ENCODE measurements around the gene KRT6B.
A peak's percentile ranks its signal among the peaks of the same experiment; 100 is the strongest.
"Not testable (repeated sequence)": the region's sequence is repeated elsewhere in the genome, so short reads cannot be mapped to it uniquely, and the experiment has no call there.

The KRT6B gene

DNA sequence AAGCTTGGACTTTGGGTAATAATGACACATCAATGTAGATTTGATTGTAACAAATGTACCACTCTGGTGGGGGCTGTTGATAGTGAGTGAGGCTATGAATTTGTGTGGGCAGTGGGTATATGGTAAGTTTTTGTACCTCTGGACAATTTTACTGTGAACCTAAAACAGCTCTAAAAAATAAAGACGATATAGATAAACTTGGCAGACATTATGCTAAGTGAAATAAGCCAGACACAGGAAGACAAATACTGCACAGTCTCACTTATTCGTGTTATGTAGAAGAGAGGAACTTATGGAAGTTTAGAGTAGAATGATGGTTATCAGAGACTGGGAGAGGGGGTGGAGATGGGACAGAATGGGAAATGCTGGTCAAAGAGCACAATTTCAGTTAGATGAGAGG is 13.0 kb upstream of the KRT6B start:
- no peak for DNase-seq

- DNase-seq: no peak
These were observed 9.7 kb upstream of the KRT6B start for GRCh38 chr12:52461693-52462092.

- no peak for DNase-seq
These were observed 6.9 kb upstream of the KRT6B start for GRCh38 chr12:52458861-52459260.

DNA sequence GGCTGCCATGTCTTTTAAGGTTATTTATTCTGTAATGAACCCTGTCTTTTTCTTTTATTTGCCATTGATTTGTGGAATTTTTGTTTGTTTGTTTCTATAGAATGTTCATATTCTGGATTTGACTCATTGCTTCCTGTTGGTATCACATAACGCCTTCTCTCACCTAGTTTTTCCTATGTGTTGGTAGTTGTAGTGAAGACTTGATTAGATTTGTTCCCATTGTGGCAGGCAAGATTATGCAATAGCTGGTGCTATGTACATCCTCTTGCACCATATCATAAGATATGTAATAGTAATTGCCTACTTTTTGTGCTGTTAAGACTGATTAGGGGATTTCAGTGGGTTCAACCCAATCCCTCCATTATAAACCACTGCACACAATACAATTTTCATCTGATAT is 3.9 kb upstream of the KRT6B start:
- no peak for DNase-seq

GRCh38 chr12:52454411-52455201 is 2.7 kb upstream of the KRT6B start:
- peak; percentile 32 for DNase-seq

GRCh38 chr12:52448228-52448627 is 3.7 kb downstream of the KRT6B start:
- DNase-seq: no peak

DNA sequence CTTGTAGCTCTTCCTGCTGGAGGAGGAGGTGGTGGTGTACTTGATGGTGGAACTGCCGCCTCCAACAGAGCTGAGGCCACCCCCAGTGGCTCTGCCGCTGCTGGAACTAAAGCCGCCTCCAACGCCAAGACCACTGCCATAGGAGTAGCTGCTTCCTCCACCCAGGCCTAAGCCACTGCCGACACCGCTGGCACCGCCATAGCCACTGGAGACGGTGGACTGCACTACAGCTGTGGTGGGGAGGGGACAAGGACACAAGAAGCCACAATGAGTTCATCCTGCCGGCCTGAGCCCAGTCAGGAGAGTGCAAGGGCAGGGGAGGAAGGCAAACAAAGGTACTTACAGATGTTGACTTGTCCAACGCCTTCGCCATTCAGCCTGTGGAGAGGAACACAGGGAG is 4.8 kb downstream of the KRT6B start:
- not testable (repeated sequence) for DNase-seq

DNA sequence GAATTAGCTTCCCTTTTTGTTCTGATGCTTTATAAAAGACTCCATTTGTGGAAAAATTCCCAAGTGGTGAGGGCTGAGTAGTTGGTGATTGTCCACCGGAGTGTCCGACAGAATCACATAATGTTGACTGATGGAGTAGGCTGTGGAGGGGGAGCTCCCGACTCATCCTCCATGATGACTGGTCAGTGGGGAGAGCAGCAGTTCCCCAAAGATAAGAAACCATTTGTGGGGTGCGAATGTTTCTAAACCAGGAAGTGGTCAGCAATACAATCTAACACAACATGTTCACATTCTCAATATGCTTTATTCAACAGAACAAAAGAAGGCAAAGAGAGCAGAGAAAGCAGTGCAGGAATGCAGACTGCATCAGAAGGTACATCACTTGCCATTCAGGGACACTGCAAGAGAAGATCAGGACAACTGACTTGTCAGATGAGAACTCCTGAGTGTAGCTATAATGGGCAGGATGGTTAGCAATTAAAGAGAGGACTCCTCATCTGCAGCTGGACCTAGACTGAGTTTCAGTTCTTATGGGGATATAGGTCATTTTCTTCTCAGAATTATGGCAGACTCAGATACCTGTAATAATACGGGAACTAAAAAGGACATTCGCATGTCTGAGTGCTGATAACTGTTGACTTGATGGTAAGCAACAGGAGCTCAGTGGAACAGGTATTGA is 5.4 kb downstream of the KRT6B start:
- no peak for DNase-seq

DNA sequence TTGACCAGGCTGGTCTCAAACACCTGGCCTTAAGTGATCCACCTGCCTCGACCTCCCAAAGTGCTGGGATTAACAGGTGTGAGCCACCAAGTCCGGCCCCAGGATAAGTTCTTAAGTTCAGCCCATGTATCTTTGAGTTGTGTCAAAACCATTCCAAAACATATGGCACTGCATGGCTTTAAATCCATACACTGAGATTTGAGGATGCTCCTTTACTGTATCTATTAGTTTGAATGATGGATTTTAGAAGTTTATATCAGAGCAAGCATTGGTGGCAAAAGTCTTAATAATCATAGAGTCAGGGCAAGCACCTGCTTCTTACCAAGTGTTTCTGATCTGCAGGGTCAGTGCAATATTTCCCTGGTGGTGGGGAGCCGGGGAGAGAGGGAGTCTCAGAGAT is 6.1 kb downstream of the KRT6B start:
- no peak for DNase-seq

DNA sequence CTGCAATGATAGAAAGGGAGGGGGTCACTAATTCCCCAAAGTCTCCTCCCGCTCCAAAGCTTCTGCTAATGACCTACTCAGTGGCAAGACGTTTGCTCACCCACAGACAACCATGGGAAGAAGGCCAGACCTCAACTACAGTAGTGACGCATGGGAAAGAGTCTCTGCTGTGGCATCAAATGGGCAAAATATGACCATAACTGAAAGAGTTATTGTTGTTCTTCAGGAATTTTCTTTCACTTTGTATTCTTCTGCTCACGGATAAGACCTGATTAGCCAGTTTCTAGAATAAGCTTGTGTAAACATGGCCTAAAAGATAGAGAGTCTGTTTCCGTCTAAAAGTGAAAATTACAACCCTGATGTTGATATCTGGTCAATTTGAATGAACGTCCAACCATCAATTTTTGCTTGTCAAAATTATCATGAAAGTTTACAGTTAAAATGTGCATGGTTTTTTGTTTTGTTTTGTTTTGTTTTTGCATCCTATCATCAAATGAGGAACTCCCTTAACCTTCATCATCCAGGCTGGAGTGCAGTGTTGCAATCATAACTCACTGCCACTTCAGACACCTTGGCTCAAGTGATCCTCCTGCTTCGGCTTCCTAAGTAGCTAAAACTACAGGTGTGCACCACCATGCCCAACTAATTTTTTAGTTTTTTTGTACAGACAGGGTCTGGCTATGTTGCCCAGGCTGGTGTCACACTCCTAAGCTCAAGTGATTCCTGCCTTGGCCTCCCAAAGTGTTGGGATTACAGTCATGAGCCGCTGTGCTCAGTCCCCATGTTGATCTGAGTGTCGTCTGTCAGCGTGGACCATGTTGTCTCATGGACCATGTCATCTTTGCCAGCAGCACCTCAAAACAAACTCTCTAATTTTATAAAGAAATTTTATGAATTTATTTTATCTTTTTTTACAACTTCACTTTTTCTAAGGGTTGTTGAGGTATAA is 7.0 kb downstream of the KRT6B start:
- peak; percentile 31 for DNase-seq

GRCh38 chr12:52443966-52444365 is 8.0 kb downstream of the KRT6B start:
- DNase-seq: no peak

DNA sequence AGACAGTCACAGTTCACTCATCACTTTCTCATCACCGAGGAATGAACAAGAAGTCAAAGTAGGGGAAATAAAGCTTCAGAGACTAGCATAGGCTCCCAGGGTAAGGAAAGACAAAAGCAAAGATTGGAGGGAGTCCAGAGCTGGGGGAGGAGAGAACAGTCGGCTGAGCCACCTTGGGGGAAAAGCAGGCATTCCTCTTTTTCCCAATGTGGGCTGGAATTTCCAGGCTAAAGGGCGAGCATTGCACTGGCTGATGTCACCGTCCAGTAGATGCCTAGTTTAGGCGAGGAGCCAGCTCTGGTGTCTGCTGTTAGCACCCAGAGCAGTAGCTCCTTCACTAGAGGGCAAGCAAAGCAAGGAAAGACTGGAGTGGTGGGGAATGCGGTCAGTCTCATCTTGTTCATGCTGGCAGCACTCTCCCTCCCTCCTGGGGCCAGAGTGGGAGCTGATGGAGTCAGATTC is 9.3 kb downstream of the KRT6B start:
- no peak for DNase-seq

DNA sequence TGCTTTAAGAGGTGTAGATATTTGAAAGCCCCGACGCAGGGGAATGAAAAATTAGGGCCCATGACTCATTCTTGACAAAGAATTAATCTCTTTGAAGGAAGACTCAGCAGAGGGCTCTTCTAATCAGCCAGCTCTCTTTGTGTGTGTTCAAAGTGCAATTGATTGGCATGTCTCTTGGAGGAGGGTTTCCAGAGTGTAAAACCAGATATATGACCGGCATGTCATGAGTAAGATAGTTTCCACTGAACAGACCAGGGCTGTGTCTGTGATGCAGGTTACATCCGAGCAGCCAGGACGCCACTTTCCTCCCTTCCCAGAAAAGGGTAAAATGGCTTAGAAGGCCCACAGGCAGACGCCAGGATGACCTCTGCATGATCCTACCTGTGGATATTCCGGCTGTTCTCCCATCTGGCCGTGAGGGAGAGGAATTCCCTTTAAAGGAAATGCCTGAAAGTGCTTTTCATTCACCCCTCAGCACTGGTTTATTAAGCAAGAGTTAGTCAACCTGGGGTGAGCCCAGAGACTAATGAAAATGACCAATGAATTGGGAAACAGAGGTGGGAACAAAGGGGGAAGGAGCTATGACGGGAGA is 10.5 kb downstream of the KRT6B start:
- no peak for DNase-seq

DNA sequence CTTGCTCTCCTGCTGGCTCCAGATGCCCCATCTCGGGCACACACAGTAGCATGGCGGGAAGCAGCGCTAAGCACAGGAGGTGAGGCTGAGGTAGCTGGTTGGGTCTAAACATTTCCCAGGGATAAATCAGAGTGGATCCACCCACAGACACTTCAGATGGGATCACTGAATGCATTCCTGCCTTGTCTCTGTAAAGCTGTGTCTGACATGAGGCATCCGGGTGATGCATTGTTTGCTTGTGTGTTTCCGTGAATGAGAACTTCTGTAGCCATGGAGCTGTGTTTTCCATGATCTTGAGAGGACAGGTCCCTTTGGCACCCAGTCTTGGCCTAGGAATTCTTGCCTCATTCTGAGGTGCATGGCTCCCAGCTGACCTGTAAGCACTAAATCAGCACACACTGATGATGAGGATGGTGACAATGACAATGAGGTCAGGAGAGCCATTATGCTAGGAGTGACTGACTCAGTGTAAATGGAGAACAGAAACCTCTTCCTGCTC is 11.1 kb downstream of the KRT6B start:
- DNase-seq: no peak

DNA sequence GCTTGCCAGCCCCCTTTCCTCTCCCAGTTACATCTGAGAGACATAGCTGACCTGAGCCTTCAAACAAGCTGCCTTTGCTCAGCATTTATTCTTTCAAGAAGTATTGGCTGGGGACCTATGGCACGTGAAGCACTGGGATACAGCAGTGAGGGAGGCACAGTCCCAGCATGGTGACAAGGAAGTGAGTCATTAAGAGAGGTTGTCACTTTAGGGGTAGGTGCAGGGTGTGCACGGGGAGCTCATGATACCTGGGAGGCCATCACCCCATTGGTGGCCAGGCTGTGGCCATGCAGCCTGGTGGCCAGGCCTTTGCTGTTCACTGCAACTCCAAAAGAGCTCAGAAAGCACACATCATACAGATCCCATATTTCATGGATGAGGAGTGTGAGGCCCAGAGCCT is 12.1 kb downstream of the KRT6B start:
- no peak for DNase-seq

GRCh38 chr12:52439420-52439819 is 12.5 kb downstream of the KRT6B start:
- DNase-seq: no peak

GRCh38 chr12:52438305-52439301 is 13.3 kb downstream of the KRT6B start:
- no peak for DNase-seq

DNA sequence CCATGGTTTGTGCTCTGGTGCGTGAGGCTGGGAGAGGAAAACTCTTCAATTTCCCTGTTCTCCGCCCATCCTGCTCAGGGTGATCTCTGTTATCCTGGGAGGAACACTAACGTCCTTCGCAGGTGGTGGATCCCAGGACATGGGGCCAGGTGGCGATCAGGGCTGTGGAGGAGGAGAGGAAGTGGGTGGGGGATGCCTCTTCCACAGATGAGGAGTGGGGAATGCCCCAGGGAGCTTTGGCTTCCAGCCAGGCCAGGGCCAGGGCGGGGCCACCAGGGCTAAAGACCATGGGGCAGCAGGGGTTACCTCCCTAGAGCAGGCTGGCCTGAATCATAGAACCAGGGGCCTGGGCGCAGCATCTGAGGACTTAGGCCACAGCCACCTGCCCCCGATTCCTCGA is 14.4 kb downstream of the KRT6B start:
- DNase-seq: no peak

- DNase-seq: no peak
These were observed 15.0 kb downstream of the KRT6B start for GRCh38 chr12:52436828-52437474.

DNA sequence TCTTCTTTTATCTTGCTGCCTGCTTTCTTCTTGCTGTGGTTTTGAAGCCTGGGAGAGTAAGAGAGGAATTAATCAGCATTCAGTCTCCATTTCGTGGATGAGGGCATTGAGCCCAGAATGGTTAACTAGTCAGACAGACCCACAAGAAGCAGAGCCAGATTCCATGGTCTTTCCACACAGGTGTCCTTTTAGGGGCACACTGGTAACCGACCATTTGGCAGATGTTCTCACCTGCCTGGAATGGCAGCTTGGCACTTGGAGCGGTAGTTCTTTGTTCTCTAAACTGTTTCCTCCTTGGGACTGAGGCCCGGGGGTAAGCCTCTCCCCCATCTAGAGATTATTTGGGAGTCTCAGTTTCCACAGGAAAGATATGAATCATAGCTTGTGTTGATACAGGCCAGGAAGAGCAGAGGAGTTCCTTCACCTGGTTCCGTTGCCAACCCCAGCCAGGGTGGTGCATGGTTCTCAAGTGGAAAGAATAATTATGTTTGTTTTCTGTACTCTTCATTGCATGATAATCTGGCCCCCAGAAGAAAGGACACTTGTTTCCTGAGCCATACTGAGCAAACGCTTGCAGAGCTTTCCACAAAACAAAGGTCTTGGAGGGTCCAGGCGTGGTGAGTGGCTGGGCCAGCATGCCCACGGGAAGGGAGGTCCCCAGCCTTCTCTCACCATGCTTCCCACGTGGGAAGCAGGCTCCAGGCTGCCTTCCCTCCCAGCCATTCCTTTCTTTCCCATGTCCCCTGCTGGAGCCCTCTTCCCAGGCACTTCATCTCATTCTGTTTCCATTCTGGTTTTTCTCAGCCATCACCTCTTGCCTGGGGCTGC is 15.7 kb downstream of the KRT6B start:
- DNase-seq: no peak

Data from NCI-H510A treated with DMSO at 0.1 percent for 48 hours (cell line).